HCT116 (cell line): ENCODE data around the gene PIP4K2C. TPM values are rescaled to one million over a fixed set of nuclear protein-coding genes. Genes with fewer than 3 reads are reported as not detected.

ENCODE experiments used
- ATAC-seq: fragments of 200-7000 bp; cut with Tn5 transposase; 2 replicates; pipeline ENCODE4 v1.9.1; 2020; ENCODE audit warnings: mild to moderate bottlenecking, moderate library complexity
- BruUV-seq: library from RNA; stranded (reverse); fragments of 400-500 nt; replicated peaks from 2 replicates; lab custom pipeline; 2021; lab: Mats Ljungman, UMichigan
- CTCF ChIA-PET: fragments of 300-600 bp; sonication (Branson Sonifier 250); formaldehyde crosslinking; loops from one replicate; lab custom pipeline; 2021; ENCODE audit warnings: antibody characterized with exemption; lab: Charles Lee
- POLR2A ChIA-PET: fragments of 300-600, 350-600 bp; sonication (Branson Sonifier 250); formaldehyde crosslinking; loops from one replicate; lab custom pipeline; 2021; ENCODE audit warnings: antibody characterized with exemption; lab: Charles Lee
- RAD21 ChIA-PET, 2 experiments: fragments of 300-600 bp; sonication (Branson Sonifier 250); formaldehyde crosslinking; loops; one replicate each; lab custom pipeline; 2023; ENCODE audit warnings: low total read pairs in 2 of 2; ENCODE audit not compliant: uncharacterized antibody in 2 of 2, unreplicated experiment in 2 of 2, low non-redundant PET in 1 of 2; lab: Charles Lee
- DNase-seq: peaks from one replicate; pipeline ENCODE4 v3.0.0-alpha.2; 2010; ENCODE audit warnings: low read depth, low spot score
- H2AFZ ChIP-seq: fragments of 200-600 bp; shearing (Covaris generic), sonication (generic); 2 replicates; pipeline ENCODE4 v1.6.1; 2017; ENCODE audit warnings: low read depth, mixed run types, mixed read lengths, antibody characterized with exemption, low read length; ENCODE audit not compliant: poor library complexity, severe bottlenecking
- H3K27ac ChIP-seq: 2 replicates; pipeline ENCODE4 v1.5.1; 2012; ENCODE audit warnings: low read depth, low read length
- H3K27me3 ChIP-seq: fragments of 200-600 bp; sonication (generic); 2 replicates; pipeline ENCODE4 v1.6.1; 2016; ENCODE audit warnings: mixed run types, low read length, mixed read lengths; ENCODE audit not compliant: insufficient read depth
- H3K36me3 ChIP-seq, 2 experiments: fragments of 200-500 bp in 1 of 2; fragments of 200-600 bp in 1 of 2; sonication (Bioruptor generic) in 1 of 2; sonication (generic) in 1 of 2; 2 replicates each; pipeline versions ENCODE4 v1.5.1 to v1.6.1; 2014 to 2016; ENCODE audit warnings: low read length in 2 of 2, inconsistent platforms in 1 of 2, mixed read lengths in 1 of 2, mixed run types in 1 of 2; ENCODE audit not compliant: insufficient read depth in 2 of 2, control insufficient read depth in 1 of 2
- H3K4me1 ChIP-seq, 2 experiments: fragments of 200-600 bp in 1 of 2; sonication (generic) in 1 of 2; 2 replicates each; pipeline versions ENCODE4 v1.5.1 to v1.6.1; 2012 to 2017; ENCODE audit warnings: low read length in 2 of 2, inconsistent platforms in 1 of 2, mild to moderate bottlenecking in 1 of 2, mixed read lengths in 1 of 2, mixed run types in 1 of 2, moderate library complexity in 1 of 2; ENCODE audit not compliant: insufficient read depth in 2 of 2, control insufficient read depth in 1 of 2
- H3K4me2 ChIP-seq: fragments of 200-600 bp; sonication (generic); 2 replicates; pipeline ENCODE4 v1.6.1; 2017; ENCODE audit warnings: mixed run types, low read length, mixed read lengths
- H3K4me3 ChIP-seq, 2 experiments: fragments of 200-600 bp in 1 of 2; sonication (generic) in 1 of 2; replicated peaks in 1 of 2; 2 replicates each; pipeline ENCODE4 v1.5.1; 2011 to 2016; ENCODE audit warnings: low read length in 2 of 2, control low read depth in 1 of 2, low read depth in 1 of 2, mild to moderate bottlenecking in 1 of 2, mixed read lengths in 1 of 2, mixed run types in 1 of 2
- H3K79me2 ChIP-seq: fragments of 200-600 bp; sonication (generic); 2 replicates; pipeline ENCODE4 v1.6.1; 2017; ENCODE audit warnings: mild to moderate bottlenecking, mixed run types, low read length, moderate library complexity, mixed read lengths; ENCODE audit not compliant: insufficient read depth
- H3K9ac ChIP-seq: fragments of 200-600 bp; sonication (generic); 2 replicates; pipeline ENCODE4 v1.6.1; 2016; ENCODE audit warnings: low read length, mixed read lengths
- H3K9me2 ChIP-seq: fragments of 200-600 bp; sonication (generic), shearing (Covaris generic); 2 replicates; pipeline ENCODE4 v1.6.1; 2017; ENCODE audit warnings: mixed run types, mild to moderate bottlenecking, moderate library complexity; ENCODE audit not compliant: insufficient read depth
- H3K9me3 ChIP-seq, 2 experiments: fragments of 200-500 bp in 1 of 2; fragments of 200-600 bp in 1 of 2; sonication (Bioruptor generic) in 1 of 2; sonication (generic) in 1 of 2; 2 replicates each; pipeline ENCODE4 v1.6.1; 2014 to 2017; ENCODE audit warnings: low read length in 2 of 2, mixed read lengths in 2 of 2, inconsistent platforms in 1 of 2, low read depth in 1 of 2, mild to moderate bottlenecking in 1 of 2, mixed run types in 1 of 2, moderate library complexity in 1 of 2; ENCODE audit not compliant: control insufficient read depth in 1 of 2, insufficient read depth in 1 of 2
- H4K20me1 ChIP-seq: fragments of 200-600 bp; sonication (generic), shearing (Covaris generic); 2 replicates; pipeline ENCODE4 v1.6.1; 2017; ENCODE audit warnings: mixed run types, mild to moderate bottlenecking, moderate library complexity; ENCODE audit not compliant: insufficient read depth
- CEBPB ChIP-seq: IDR thresholded peaks from 2 replicates; pipeline ENCODE4 v1.6.1; 2012; ENCODE audit warnings: low read depth
- EGR1 ChIP-seq: IDR thresholded peaks from 2 replicates; pipeline ENCODE4 v1.6.1; 2012; ENCODE audit warnings: low read depth
- FOSL1 ChIP-seq: IDR thresholded peaks from 2 replicates; pipeline ENCODE4 v1.6.1; 2012; ENCODE audit warnings: low read depth
- JUND ChIP-seq: IDR thresholded peaks from 2 replicates; pipeline ENCODE4 v1.6.1; 2012
- POLR2A ChIP-seq: IDR thresholded peaks from 2 replicates; pipeline ENCODE4 v1.7.0; 2011; ENCODE audit warnings: borderline replicate concordance; ENCODE audit not compliant: insufficient read depth, insufficient read length; ENCODE audit errors: extremely low read depth
- SRF ChIP-seq: IDR thresholded peaks from 2 replicates; pipeline ENCODE4 v1.6.1; 2012; ENCODE audit warnings: low read depth
- ZFX ChIP-seq: fragments of 450-650 bp; IDR thresholded peaks from 2 replicates; pipeline ENCODE4 v1.6.1; 2017
- ZNF274 ChIP-seq: fragments of 200-500 bp; sonication (Bioruptor generic); IDR thresholded peaks from 2 replicates; pipeline ENCODE4 v1.6.1; 2014; ENCODE audit warnings: mild to moderate bottlenecking, low read depth, low read length, inconsistent platforms
- intact Hi-C: fragments of 100-400 bp; cut with micrococcal nuclease; formaldehyde crosslinking; loops from 2 replicates; pipeline ENCODE4 v1.10.0; 2022
- total RNA-seq: library from RNA; stranded (reverse); gene quantifications from one replicate; pipeline ENCODE4 v1.2.1, GENCODE V29; 2021; ENCODE audit not compliant: unreplicated experiment
- TF ChIP-seq, protein P1 (sequence below), 3 experiments: fragments of 200-600 bp in 1 of 3; sonication (generic) in 1 of 3; IDR thresholded peaks in 2 of 3; conservative IDR thresholded peaks in 1 of 3; 2 replicates each; pipeline ENCODE4 v1.5.1; 2012 to 2017; ENCODE audit warnings: low read depth in 2 of 3, low read length in 2 of 3, antibody characterized with exemption in 1 of 3, borderline replicate concordance in 1 of 3, control low read depth in 1 of 3, mild to moderate bottlenecking in 1 of 3, mixed read lengths in 1 of 3, mixed run types in 1 of 3, moderate library complexity in 1 of 3; ENCODE audit not compliant: insufficient read depth in 1 of 3
- TF ChIP-seq, protein P2 (sequence below): IDR thresholded peaks from 2 replicates; pipeline ENCODE4 v1.6.1; 2011; ENCODE audit warnings: mild to moderate bottlenecking, low read length, moderate library complexity; ENCODE audit not compliant: insufficient replicate concordance; ENCODE audit errors: extremely low read depth

The PIP4K2C gene
- total RNA-seq, 1 experiment from 2014 or later = 38.4 TPM

DNA sequence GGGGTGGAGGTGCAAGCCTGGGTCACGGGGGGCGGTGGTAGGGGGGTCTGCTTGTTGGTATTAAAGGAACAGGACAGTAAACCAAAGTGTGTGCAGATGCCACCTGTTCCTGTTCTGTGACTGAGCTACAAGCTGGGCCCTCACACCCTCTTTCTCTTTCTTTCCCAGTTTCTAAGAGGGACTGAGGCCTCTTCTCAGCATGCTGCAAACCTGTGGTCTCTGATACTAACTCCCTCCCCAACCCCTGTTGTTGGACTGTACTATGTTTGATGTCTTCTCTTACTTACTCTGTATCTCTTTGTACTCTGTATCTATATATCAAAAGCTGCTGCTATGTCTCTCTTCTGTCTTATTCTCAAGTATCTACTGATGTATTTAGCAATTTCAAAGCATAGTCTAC lies 6.9 kb upstream of the PIP4K2C start:
- Histone ChIP-seq H3K4me1 (no peaks in the 10 kb centered on the region), H3K9me2 (no peaks in the 10 kb centered on the region), H3K9ac (no peak overlapping the region), H3K36me3 (peaks cover 0 to 6% of the 10 kb centered on the region in 2 experiments; a peak in 1 of 4 replicates), H3K4me3 (no peak overlapping the region), H3K27me3 (no peaks in the 10 kb centered on the region), H3K79me2 (no peaks in the 10 kb centered on the region), H4K20me1 (no peaks in the 10 kb centered on the region), H2AFZ (no peak overlapping the region), H3K9me3 (no peaks in the 10 kb centered on the region), H3K27ac (no peak overlapping the region), H3K4me2 (no peak overlapping the region)
- no peak for TF ChIP-seq ZNF274
- TF ChIP-seq JUND = no peak
- TF ChIP-seq CEBPB = no peak
- TF ChIP-seq FOSL1 = no peak
- no peak for TF ChIP-seq SRF
- TF ChIP-seq, protein P1, sequence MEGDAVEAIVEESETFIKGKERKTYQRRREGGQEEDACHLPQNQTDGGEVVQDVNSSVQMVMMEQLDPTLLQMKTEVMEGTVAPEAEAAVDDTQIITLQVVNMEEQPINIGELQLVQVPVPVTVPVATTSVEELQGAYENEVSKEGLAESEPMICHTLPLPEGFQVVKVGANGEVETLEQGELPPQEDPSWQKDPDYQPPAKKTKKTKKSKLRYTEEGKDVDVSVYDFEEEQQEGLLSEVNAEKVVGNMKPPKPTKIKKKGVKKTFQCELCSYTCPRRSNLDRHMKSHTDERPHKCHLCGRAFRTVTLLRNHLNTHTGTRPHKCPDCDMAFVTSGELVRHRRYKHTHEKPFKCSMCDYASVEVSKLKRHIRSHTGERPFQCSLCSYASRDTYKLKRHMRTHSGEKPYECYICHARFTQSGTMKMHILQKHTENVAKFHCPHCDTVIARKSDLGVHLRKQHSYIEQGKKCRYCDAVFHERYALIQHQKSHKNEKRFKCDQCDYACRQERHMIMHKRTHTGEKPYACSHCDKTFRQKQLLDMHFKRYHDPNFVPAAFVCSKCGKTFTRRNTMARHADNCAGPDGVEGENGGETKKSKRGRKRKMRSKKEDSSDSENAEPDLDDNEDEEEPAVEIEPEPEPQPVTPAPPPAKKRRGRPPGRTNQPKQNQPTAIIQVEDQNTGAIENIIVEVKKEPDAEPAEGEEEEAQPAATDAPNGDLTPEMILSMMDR (IDR thresholded peaks at IDR 0.05 in 2 of 3, conservative IDR thresholded peaks at IDR 0.05 in 1 of 3; ENCODE audit: borderline replicate concordance in 1 of 3, insufficient read depth in 1 of 3, low read depth in 2 of 3, low read length in 2 of 3) = no peak
- TF ChIP-seq ZFX = no peak
- TF ChIP-seq, protein P2, sequence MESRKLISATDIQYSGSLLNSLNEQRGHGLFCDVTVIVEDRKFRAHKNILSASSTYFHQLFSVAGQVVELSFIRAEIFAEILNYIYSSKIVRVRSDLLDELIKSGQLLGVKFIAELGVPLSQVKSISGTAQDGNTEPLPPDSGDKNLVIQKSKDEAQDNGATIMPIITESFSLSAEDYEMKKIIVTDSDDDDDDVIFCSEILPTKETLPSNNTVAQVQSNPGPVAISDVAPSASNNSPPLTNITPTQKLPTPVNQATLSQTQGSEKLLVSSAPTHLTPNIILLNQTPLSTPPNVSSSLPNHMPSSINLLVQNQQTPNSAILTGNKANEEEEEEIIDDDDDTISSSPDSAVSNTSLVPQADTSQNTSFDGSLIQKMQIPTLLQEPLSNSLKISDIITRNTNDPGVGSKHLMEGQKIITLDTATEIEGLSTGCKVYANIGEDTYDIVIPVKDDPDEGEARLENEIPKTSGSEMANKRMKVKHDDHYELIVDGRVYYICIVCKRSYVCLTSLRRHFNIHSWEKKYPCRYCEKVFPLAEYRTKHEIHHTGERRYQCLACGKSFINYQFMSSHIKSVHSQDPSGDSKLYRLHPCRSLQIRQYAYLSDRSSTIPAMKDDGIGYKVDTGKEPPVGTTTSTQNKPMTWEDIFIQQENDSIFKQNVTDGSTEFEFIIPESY = no peak
- TF ChIP-seq POLR2A = no peak
- no peak for TF ChIP-seq EGR1
- POLR2A ChIA-PET = no interaction called here
- ATAC-seq (no peak), DNase-seq (no peak)
- CTCF ChIA-PET = interaction anchor here (0.9 to 3.3 kb wide), 13 partner anchors 9 to 219 kb away, joined by 3 to 18 read pairs (median 5); partner anchors contain the start of genes ARHGEF25, DCTN2, DTX3 and PIP4K2C
- intact Hi-C loops = loop anchor here (5.0 kb wide), 1 partner anchor 108 kb away; the partner anchor contains the start of gene OS9
- BruUV-seq = no TSS peak
- RAD21 ChIA-PET = interaction anchor here in 1 of 2 experiments (1.2 kb wide), 1 partner anchor 49 kb away, joined by 5 read pairs; the partner anchor contains the start of gene B4GALNT1
